Measurements from ENCODE around the gene HSD3B7.

GRCh38 chr16:30980959-30981358, 4.0 kb upstream of the HSD3B7 start:
- TF ChIP-seq CTCF (IDR thresholded peaks at IDR 0.05) = no peak
- TF ChIP-seq EZH2 (IDR thresholded peaks at IDR 0.05; ENCODE audit: borderline replicate concordance, insufficient read depth, low read depth, low read length, poor library complexity, severe bottlenecking) = no peak
